GM12878 (cell line): ENCODE results near the gene SH3BP5. TPM values are rescaled to one million over a fixed set of nuclear protein-coding genes. Genes with fewer than 3 reads are reported as not detected.
A peak's percentile ranks its signal among the peaks of the same experiment; 100 is the strongest.

Source experiments
- ATAC-seq: fragments of 200-7000 bp; cut with Tn5 transposase; 3 replicates; pipeline ENCODE4 v1.9.1; 2020; ENCODE audit warnings: mild to moderate bottlenecking, moderate library complexity
- BruUV-seq: library from RNA; stranded (reverse); fragments of 400-500 nt; replicated peaks from 2 replicates; lab custom pipeline; 2021; lab: Mats Ljungman, UMichigan
- CTCF ChIA-PET: fragments of 300-600 bp; sonication (Branson Sonifier 250); formaldehyde crosslinking; extraction: SDS; loops from one replicate; lab custom pipeline; 2021; ENCODE audit warnings: inconsistent platforms; lab: Yijun Ruan, JAX
- POLR2A ChIA-PET: fragments of 350-600 bp; formaldehyde crosslinking; extraction: SDS; loops from one replicate; lab custom pipeline; 2021; ENCODE audit warnings: inconsistent platforms; lab: Charles Lee
- RAD21 ChIA-PET: fragments of 300-600 bp; sonication (Branson Sonifier 250); formaldehyde crosslinking; loops from one replicate; lab custom pipeline; 2023; ENCODE audit warnings: antibody characterized with exemption; ENCODE audit not compliant: unreplicated experiment; lab: Charles Lee
- SMC1A ChIA-PET: fragments of 300-600 bp; sonication (Branson Sonifier 250); formaldehyde crosslinking; loops from one replicate; lab custom pipeline; 2023; ENCODE audit not compliant: unreplicated experiment, uncharacterized antibody; lab: Charles Lee
- DNase-seq: peaks from one replicate; pipeline ENCODE4 v3.0.0-alpha.2; 2011; ENCODE audit warnings: low read depth, low spot score
- FAIRE-seq: peaks from 3 replicates; lab custom pipeline; 2011; peaks lifted over from hg19 to GRCh38; lab: Jason Lieb, UNC
- H2AFZ ChIP-seq: 2 replicates; pipeline ENCODE4 v1.6.0; 2011; ENCODE audit warnings: low read depth, low read length, control low read depth; ENCODE audit not compliant: control insufficient read depth
- H3K27ac ChIP-seq: 2 replicates; pipeline ENCODE4 v1.5.1; 2011; ENCODE audit warnings: control low read depth; ENCODE audit not compliant: control insufficient read depth, insufficient read depth
- H3K27me3 ChIP-seq, 2 experiments: replicated peaks in 1 of 2; 2 replicates each; pipeline versions ENCODE4 v1.6.0 to v1.6.1; 2011; ENCODE audit warnings: low read length in 1 of 2; ENCODE audit not compliant: control insufficient read depth in 2 of 2, insufficient read depth in 2 of 2
- H3K36me3 ChIP-seq, 2 experiments: 2 replicates each; pipeline ENCODE4 v1.5.1; 2011; ENCODE audit warnings: low read length in 1 of 2; ENCODE audit not compliant: control insufficient read depth in 2 of 2, insufficient read depth in 2 of 2
- H3K4me1 ChIP-seq: 2 replicates; pipeline ENCODE4 v1.6.1; 2011; ENCODE audit warnings: mild to moderate bottlenecking, low read length, moderate library complexity, mixed read lengths; ENCODE audit not compliant: control insufficient read depth, insufficient read depth
- H3K4me2 ChIP-seq: 2 replicates; pipeline ENCODE4 v1.6.0; 2011; ENCODE audit warnings: control low read depth; ENCODE audit not compliant: control insufficient read depth, insufficient read depth
- H3K4me3 ChIP-seq: fragments of 200-600 bp; sonication (generic); 2 replicates; pipeline ENCODE4 v1.5.1; 2016
- H3K79me2 ChIP-seq: 2 replicates; pipeline ENCODE4 v1.6.0; 2011; ENCODE audit warnings: low read length; ENCODE audit not compliant: control insufficient read depth, insufficient read depth
- H3K9ac ChIP-seq: 2 replicates; pipeline ENCODE4 v1.8.0; 2011; ENCODE audit warnings: low read length, control low read depth, mixed read lengths; ENCODE audit not compliant: control insufficient read depth, insufficient read depth
- H3K9me3 ChIP-seq: replicated peaks from 3 replicates; pipeline ENCODE4 v1.5.1; 2011; ENCODE audit warnings: mild to moderate bottlenecking, low read length; ENCODE audit not compliant: control insufficient read depth, insufficient read depth
- H4K20me1 ChIP-seq: 2 replicates; pipeline ENCODE4 v1.6.0; 2011; ENCODE audit not compliant: control insufficient read depth, insufficient read depth
- CBX5 ChIP-seq: sonication (generic); IDR thresholded peaks from 2 replicates; pipeline ENCODE4 v1.6.1; 2016; ENCODE audit warnings: low read depth, moderate library complexity, mild to moderate bottlenecking, inconsistent platforms
- E4F1 ChIP-seq: fragments of 450-650 bp; IDR thresholded peaks from 2 replicates; pipeline ENCODE4 v1.6.1; 2018; ENCODE audit warnings: borderline replicate concordance, mild to moderate bottlenecking; ENCODE audit not compliant: partially characterized antibody
- EGR1 ChIP-seq, 2 experiments: IDR thresholded peaks; 1 replicate in 1 of 2; 2 replicates in 1 of 2; pipeline ENCODE4 v1.6.1; 2011 to 2012; ENCODE audit warnings: low read depth in 2 of 2, low read length in 2 of 2, borderline replicate concordance in 1 of 2, mild to moderate bottlenecking in 1 of 2, moderate library complexity in 1 of 2
- ETV6 ChIP-seq, 2 experiments: fragments of 450-650 bp in 1 of 2; IDR thresholded peaks in 1 of 2; conservative IDR thresholded peaks in 1 of 2; 2 replicates each; pipeline ENCODE4 v1.6.1; 2014; ENCODE audit warnings: antibody characterized with exemption in 1 of 2, borderline replicate concordance in 1 of 2, low read depth in 1 of 2, mild to moderate bottlenecking in 1 of 2, moderate library complexity in 1 of 2
- MEF2B ChIP-seq: fragments of 450-650 bp; IDR thresholded peaks from 2 replicates; pipeline ENCODE4 v1.6.1; 2018; ENCODE audit warnings: mild to moderate bottlenecking, moderate library complexity; ENCODE audit not compliant: partially characterized antibody, poor library complexity, severe bottlenecking
- MXI1 ChIP-seq: fragments of 150-350 bp; IDR thresholded peaks from 2 replicates; pipeline ENCODE4 v1.6.1; 2011; ENCODE audit warnings: low read depth, mild to moderate bottlenecking, inconsistent platforms, low read length, improper control_type of control experiment
- NR2C1 ChIP-seq: fragments of 450-650 bp; IDR thresholded peaks from 2 replicates; pipeline ENCODE4 v1.6.1; 2017; ENCODE audit warnings: antibody characterized with exemption, mild to moderate bottlenecking, moderate library complexity
- PBX3 ChIP-seq: IDR thresholded peaks from 2 replicates; pipeline ENCODE4 v1.6.1; 2011; ENCODE audit warnings: mild to moderate bottlenecking, low read depth, low read length, moderate library complexity; ENCODE audit not compliant: insufficient replicate concordance
- RAD21 ChIP-seq: IDR thresholded peaks from 2 replicates; pipeline ENCODE4 v1.6.1; 2011; ENCODE audit warnings: mild to moderate bottlenecking, low read depth, low read length, moderate library complexity; ENCODE audit not compliant: insufficient read depth
- RELB ChIP-seq: fragments of 450-650 bp; IDR thresholded peaks from 2 replicates; pipeline ENCODE4 v1.6.1; 2017; ENCODE audit warnings: low read depth, mild to moderate bottlenecking, moderate library complexity
- RFX5 ChIP-seq: IDR thresholded peaks from 2 replicates; pipeline ENCODE4 v1.6.1; 2011; ENCODE audit warnings: low read depth, low read length, improper control_type of control experiment
- TBL1XR1 ChIP-seq: IDR thresholded peaks from 2 replicates; pipeline ENCODE4 v1.6.1; 2012; ENCODE audit warnings: low read depth, low read length, improper control_type of control experiment
- ZBED1 ChIP-seq: IDR thresholded peaks from 2 replicates; pipeline ENCODE4 v1.6.1; 2016; ENCODE audit warnings: borderline replicate concordance
- WGBS: methylation state at CpG from one replicate; pipeline ENCODE4 v1.1.6; 2016; ENCODE audit warnings: low lambda C conversion rate; ENCODE audit not compliant: insufficient replicate concordance, insufficient coverage; ENCODE audit errors: missing lambda C conversion rate; 5-methylcytosine and 5-hydroxymethylcytosine counted together
- in situ Hi-C: fragments of 300-500 bp; cut with MboI; formaldehyde crosslinking; loops from 9 replicates; pipeline ENCODE4 v1.14.3; 2018; ENCODE audit warnings: mixed read lengths
- intact Hi-C: fragments of 100-400 bp; cut with micrococcal nuclease; formaldehyde crosslinking; loops from one replicate; pipeline ENCODE4 v1.14.2; 2022; ENCODE audit not compliant: unreplicated experiment
- polyA plus RNA-seq, 11 experiments: library from polyadenylated mRNA; depleted of rRNA in 4 of 11; unstranded in 6 of 11; stranded (reverse) in 5 of 11; fragments of >200 nt; fragmentation: Nextera tagmentation in 4 of 11; fragmentation: Illumina TruSeq in 1 of 11; extraction: Ambion mirVana in 4 of 11; extraction: Trizol in 1 of 11; gene quantifications; 1 replicate in 1 of 11; 2 replicates in 10 of 11; pipeline versions ENCODE4 v1.2.1 to v1.2.3, GENCODE V29; 2011 to 2016; ENCODE audit warnings: inconsistent platforms in 2 of 11, missing spikeins in 2 of 11, low read depth in 1 of 11
- total RNA-seq, 4 experiments: library from RNA; depleted of rRNA in 3 of 4; stranded (reverse); fragments of >200 nt in 3 of 4; fragmentation: Illumina TruSeq in 1 of 4; extraction: Trizol in 1 of 4; gene quantifications; 2 replicates each; pipeline versions ENCODE4 v1.2.1 to v1.2.3, GENCODE V29; 2013 to 2021

The SH3BP5 gene
- total and polyA plus RNA-seq, 10 of the 15 experiments (the other 5 are each of a cell fraction or from before 2014, with no cell fraction given) = 14.9 to 87.5 (median 43.7) TPM

- no peaks in the 10 kb centered on the region for H3K27me3 ChIP-seq
- FAIRE-seq = no peak
- in situ Hi-C loops (no loop called here), intact Hi-C loops (loop anchor here (2.0 kb wide), 1 partner anchor 44 kb away; no protein-coding TSS in a partner anchor)
- H2AFZ ChIP-seq = no peak overlapping the region
- 70% methylated on average over 5 of the region's 5 CpGs for WGBS
- POLR2A ChIA-PET = interaction anchor here (0.5 to 1.5 kb wide), 4 partner anchors 8 to 37 kb away, joined by 3 to 6 read pairs (median 4); no protein-coding TSS in a partner anchor
- H3K9me3 ChIP-seq = no peaks in the 10 kb centered on the region
- no peak overlapping the region; the same call in 1 of the 2 replicates for H3K27ac ChIP-seq
- no peaks in the 10 kb centered on the region for H4K20me1 ChIP-seq
- peaks cover 15% of the 10 kb centered on the region for H3K79me2 ChIP-seq
- H3K4me3 ChIP-seq = no peak overlapping the region
- RAD21 ChIA-PET = interaction anchor here (1.0 to 2.5 kb wide), 5 partner anchors 14 to 67 kb away, joined by 3 to 10 read pairs (median 5); partner anchors contain the start of gene SH3BP5
- no peak overlapping the region for H3K4me2 ChIP-seq
- no peak overlapping the region for H3K9ac ChIP-seq
- BruUV-seq = TSS peak; percentile 12
- CTCF ChIA-PET = interaction anchor here (1.2 to 2.2 kb wide), 9 partner anchors 13 to 88 kb away, joined by 3 to 14 read pairs (median 5); partner anchors contain the start of gene SH3BP5
- H3K4me1 ChIP-seq = peaks cover 42% of the 10 kb centered on the region
- ATAC-seq = no peak
- H3K36me3 ChIP-seq = peaks cover 2 to 7% of the 10 kb centered on the region in 2 experiments; a peak in 2 of 4 replicates
- DNase-seq = no peak
- SMC1A ChIA-PET = interaction anchor here (0.6 to 3.4 kb wide), 12 partner anchors 8 to 150 kb away, joined by 3 to 23 read pairs (median 6); no protein-coding TSS in a partner anchor
- TF ChIP-seq ZBED1 = no peak
- no peak for TF ChIP-seq CBX5
- no peak for TF ChIP-seq MEF2B
- no peak for TF ChIP-seq RAD21
- TF ChIP-seq NR2C1 = no peak
- TF ChIP-seq E4F1 = no peak
- TF ChIP-seq PBX3 = no peak
- no peak for TF ChIP-seq MXI1
- no peak for TF ChIP-seq RELB
- no peak for TF ChIP-seq RFX5
- no peak for TF ChIP-seq EGR1 (IDR thresholded peaks at IDR 0.05; ENCODE audit: borderline replicate concordance in 1 of 2, low read depth in 2 of 2, low read length in 2 of 2)
- no peak for TF ChIP-seq ETV6 (conservative IDR thresholded peaks at IDR 0.05 in 1 of 2, IDR thresholded peaks at IDR 0.05 in 1 of 2; ENCODE audit: borderline replicate concordance in 1 of 2, low read depth in 1 of 2)
- TF ChIP-seq TBL1XR1 = no peak
Measured at GRCh38 chr3:15316998-15317435, 15.4 kb downstream of the SH3BP5 start.
